Activated CD8-positive, alpha-beta memory T cell treated with anti-CD3 and anti-CD28 coated beads for 24 hours (primary cell): ENCODE results near the gene SLC22A31.

Source experiments
- DNase-seq: peaks from one replicate; pipeline ENCODE4 v3.0.0-alpha.2; 2020

SLC22A31 gene

DNA sequence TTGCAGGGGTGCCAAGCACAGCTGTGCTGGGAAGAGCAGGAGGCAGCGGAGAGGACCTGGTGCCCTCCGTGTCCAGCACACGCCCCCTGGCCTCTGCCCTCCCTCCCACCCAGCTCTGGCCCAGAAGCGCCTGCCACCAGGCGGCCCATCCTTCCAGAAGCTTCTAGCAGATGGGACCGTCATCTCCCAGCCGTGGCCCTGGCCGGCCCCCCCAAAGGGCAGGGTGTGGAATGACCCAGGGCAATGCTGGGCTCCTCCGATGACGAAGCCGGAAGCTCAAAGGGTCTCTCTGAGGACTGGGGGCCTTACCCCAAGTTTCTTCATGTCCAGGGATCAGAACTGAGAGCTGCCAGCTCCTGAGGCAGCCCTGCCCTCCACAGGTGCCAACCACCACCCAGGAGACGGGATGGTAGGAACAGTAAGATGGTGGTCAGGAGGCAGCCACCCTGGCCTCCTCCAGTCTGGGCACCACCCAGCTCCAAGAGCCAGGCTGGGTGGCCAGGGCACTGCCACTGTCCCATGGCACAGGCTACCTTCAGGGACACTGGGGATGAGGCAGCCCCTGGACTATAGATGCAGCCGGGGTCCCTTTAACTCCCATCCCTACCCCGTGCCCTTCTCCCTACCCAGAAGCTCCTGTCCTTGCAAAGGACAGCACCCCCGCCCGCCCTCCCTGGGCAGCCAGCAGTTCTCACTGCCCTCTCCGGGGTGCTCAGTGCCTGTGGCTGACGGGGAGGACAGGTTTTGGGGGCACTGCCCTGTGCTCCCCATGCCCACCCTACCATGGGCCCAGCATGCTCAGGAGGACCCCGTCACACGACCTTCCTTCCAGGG is 35.3 kb downstream of the SLC22A31 start:
- no peak for DNase-seq

DNA sequence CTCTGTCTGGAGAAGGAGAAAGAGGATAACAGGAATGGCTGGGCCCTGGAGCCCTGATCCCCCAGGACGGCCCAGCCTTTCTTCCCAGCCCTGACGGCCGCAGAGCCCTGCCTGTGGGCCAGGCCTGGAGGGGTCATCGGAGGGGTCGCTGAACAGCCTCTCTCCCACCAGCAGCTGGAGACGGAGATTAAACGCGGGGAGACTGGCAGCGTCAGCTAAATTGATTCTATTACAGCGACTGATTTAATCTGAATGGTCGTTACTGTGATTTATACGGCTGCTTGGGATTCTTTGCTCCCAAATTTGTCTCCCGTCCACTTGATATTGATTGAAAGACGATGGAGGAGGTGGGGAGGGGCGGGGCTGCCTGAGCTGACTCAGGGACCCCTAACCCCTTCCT is 35.9 kb downstream of the SLC22A31 start:
- no peak for DNase-seq

GRCh38 chr16:89163297-89163696 is 37.0 kb downstream of the SLC22A31 start:
- no peak for DNase-seq

DNA sequence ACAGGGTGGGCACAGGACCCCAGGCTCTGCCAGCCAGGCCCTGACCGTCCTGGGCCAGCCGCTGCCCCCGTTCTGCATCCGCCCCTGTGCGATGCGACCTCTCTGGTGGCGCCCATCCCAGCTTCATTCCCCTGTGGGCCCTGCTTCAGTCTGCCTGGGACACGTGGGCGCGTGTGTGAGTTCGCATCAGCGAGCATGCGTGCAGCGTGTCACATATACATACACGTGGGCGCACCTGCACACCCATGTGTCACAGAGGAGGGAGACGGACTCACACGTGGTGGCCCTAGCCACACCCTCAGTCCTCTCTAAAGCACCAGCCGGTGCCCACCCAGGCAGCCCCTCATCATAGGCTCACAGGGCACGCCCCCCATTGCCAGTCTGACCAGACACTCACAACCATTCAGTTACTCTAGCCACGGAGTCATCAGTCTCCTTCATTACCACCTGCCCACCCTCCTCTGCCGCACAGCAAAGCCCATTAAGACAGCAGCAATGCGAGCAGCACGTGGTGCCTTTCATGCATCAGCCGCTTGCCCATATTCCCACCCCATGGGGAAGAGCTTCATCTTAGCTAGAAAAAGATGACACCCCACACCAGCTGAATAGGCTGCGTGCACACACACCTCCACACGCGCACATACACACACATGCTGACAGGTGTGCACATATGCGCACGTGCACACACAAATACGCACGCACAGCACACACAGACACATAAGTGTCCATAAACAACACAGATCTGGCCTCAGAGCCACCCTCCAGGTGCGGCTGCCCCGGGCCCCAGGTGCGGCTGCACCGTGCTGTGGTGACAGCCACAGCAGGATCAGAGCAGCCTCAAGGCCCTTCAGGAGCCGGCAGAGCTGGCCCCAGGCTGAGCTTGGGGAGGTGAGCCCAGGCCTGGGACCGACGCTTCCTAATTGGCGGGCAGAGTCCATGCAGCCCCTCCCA is 38.3 kb downstream of the SLC22A31 start:
- no peak for DNase-seq

DNA sequence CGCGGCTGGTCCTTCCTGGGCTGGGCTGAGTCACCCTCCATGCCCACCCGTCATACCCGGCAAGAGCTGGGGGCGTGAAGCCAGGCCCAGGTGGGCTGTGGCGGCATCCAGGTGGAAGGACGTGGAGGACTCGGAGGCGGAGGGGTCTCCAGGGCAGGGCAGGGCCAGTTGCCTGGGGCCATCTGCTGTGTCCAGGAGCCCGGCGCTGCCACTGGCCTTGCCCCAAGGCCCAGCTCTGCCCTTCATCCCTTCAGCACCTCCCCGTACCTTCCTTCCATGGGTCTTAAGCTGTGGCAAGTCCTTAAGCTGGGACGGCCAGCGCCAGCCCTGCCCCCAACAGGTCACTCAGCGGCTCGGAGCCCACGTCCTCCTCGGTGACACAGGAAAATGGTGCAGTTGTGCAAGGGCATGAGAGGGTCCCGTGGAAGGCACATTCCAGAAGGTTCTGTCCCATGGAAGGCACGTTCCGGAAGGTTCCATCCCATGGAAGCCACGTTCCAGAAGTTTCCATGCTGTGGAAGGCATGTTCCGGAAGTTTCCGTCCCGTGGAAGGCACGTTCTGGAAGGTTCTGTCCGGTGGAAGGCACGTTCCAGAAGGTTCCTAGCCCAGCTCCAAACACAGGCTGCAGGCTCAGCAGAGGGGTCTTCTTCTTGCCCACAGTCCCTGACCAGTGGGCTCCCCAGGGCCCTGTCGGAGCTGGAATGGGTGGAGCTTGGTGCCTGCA is 39.2 kb downstream of the SLC22A31 start:
- DNase-seq, result no peak

DNA sequence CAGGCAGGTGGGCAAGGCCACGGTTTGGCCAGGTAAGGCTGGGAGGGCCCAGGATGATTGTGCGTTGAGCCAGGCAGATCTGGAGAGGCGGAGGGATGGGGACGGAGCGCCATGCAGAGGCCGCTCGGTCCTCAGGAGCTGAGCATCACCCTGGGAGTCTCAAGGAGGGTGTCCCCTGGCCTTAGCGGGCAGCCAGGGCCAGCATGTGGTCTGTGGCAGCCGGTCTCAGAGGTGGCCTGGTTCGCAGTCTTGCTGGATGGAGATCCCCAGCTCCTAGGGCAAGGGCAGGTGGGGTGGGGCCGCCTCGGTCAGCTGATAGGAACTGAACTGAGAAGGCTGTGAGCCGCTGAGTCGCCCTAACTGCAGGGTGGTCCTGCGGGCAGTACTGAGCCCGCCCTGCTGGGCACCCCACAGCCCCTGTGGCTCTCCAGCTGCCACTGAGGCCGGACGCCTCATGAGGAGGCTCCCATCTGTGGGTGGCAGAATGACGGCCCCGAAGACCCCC is 40.4 kb downstream of the SLC22A31 start:
- DNase-seq, result no peak

GRCh38 chr16:89159066-89159849 is 41.1 kb downstream of the SLC22A31 start:
- DNase-seq, result no peak

DNA sequence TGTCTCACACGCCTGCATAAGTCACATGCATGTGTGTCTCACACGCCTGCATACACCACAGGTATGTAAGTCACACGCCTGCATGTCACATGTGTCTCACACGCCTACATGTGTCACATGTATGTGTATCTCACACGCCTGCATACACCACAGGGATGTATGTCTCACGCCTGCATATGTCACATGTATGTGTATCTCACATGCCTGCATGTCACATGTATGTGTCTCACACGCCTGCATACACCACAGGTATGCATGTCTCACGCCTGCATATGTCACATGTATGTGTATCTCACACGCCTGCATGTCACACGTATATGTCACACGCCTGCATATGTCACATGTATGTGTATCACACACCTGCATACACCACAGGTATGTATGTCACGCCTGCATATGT is 42.6 kb downstream of the SLC22A31 start:
- DNase-seq, result no peak

DNA sequence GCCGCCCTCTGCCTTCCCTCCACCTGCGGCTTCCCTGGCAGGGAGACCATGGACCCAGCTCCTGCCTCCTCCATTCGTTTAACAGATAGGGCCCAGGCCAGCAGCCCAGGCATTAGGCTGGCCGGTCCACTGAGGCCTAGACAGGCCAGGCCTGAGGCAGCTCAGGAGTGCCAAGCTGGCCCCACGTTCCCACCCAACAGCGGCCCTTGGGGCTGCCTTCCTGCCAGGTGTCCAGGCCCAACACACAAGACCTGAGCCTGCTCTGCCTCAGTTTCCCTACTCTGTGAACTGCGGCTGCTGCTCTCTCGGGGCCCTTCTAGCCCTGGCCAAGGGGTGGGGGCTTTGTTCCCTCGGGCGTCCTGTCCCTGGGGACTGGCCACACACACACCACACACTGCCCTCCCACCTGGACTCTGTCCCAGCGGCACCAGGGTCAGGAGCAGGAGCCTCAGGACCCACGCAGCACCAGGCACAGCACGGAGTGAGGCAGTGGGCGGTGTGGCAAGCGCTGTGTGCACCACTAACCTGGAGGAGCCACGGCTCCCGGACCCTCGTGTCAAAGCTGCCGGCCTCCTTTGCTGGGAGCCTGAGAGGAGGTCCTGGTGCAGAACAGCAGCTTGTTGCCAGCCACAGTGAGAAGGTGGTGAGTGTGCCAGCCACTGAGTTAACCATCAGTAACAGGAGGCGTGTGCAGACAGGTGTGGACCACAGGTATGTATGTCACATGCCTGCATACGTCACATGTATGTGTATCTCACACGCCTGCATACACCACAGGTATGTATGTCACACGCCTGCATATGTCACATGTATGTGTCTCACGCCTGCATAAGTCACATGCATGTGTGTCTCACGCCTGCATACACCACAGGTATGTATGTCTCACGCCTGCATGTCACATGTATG is 43.3 kb downstream of the SLC22A31 start:
- no peak for DNase-seq

DNA sequence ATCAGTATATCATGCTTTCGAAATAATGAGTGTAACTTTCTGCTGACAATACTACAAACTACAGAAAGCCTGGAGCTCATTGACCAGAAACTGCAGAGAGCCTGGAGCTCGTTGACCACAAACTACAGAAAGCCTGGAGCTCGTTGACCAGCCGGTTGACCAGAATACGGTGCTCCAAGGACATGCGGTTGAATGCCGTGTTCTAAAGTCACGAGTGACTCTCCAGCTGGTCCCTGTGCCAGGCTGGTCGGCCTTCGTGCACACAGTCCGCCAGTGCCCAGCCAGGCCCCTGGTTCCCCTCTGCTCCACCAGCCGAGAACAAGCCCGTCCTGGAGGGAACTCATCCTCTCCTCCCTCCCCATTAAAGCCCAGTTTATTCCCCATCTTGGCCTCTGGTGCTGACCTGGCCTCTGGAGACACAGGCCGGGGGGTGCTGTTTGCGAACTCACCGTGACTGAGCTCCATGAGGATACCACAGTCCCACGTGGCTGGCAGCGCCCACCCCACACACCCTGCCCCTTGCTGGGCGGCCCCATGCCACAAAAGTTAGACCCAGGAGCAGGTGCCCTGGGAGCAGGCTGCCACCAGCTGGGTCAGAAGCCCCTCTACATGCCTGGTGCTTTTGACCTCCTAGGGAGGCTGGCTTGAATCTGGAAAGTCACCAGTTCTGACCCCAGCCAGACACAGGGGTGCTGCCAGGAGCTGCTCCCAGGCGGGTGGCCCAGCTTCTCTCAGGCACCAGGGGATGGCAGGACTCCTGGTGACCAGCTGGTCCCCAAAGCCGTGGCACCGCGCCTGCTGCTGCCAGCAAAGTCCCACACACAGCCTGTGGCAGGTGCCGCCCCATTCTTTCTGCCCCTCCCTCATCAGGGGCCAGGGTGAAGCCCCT is 44.2 kb downstream of the SLC22A31 start:
- no peak for DNase-seq

DNA sequence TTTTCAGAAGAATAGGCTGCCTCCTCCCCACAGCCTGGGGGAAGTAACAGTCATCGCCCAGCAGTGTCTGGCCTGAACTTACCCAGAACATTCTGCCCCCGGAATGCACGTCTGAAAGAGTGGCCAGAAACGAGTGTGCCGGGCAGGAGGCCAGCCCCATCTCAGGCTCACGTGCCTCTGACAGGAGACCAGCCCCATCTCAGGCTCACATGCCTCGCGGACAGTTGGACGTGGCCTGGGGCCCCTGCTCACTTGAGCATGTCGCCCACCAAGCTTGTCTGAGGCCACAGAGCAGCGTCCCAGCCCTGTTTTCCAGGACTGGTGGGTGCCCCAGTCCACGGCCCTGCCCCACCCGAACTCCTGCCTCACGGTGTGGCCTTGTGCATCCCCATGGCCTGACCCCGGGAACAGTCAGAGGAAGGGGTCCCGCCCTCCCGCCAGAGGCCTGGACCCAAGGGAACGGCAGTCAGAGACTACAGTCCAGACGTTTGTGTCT is 45.1 kb downstream of the SLC22A31 start:
- no peak for DNase-seq

DNA sequence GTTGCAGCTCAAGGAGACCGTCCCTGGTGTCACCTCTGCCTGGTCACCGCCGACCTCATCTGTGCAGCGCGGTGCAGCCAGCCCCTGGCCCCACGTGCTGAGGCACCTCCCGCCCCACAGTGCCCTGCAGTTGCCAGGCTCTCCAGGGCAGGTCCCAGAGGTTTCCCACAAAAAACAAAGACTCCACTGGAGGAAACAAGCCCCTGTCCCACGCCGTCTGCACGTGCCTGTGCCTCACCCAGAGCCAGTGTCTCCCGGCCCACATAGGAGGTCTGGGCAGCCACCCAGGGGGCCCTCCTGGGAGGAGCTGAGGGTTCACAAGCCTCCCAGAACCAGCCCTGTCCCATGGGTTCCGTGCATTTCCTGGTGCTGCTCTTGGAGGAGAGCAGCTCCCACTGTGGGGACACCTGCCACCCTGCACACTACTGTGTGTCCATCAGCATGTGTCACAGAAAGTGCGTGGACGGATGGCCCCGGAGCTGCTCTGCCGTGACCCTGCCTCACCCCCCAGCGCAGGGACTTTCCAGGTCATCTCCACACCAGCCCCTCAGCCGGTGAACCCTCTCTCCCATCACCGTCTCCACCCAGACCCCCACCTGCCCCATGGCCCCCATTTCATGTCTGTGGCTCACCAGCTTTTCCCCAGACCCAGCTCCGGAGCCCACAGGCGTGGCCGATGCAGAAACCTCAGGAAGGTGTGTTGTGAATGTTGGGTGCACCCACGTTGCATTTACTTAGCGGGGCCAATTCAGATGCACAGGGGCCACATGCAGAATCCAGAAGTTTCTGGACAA is 45.8 kb downstream of the SLC22A31 start:
- no peak for DNase-seq

DNA sequence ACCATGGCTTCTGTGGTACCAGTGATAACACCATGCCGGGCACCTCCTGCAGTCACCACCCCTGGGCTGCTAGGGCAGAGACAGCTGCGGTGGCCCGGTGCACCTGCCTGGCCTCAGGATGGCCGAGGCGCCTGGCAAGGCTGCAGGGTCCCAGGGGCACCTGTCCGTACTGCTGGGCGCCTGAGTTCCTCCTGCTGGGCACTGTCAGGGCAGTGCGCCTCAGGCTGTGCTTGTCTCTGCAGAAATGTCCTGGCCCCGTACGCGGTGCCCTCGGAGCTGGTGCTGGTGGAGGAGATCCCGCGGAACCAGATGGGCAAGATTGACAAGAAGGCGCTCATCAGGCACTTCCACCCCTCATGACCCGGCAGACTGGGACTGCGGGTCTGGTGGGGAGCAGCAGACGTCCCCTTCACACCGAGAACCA is 46.5 kb downstream of the SLC22A31 start:
- no peak for DNase-seq

GRCh38 chr16:89152831-89153700 is 47.3 kb downstream of the SLC22A31 start:
- DNase-seq, result no peak

DNA sequence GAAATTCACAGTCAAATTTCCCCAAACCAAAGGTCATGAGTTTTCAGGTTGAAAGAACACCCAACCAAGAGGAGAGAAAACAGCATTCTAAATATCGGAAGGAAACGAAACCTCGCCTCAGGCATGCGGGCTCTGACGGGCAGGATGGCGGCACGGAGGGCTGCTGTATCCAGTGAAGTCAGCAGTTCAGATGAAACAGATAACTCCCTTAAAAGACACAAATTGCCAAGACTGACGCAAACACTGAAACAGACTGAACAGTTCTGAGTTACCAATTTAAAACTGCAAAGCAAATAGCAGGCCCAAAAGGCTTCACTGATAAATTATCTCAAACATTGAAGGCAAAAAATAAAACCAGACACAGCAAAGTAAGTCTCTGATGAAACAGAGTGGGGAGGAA is 49.4 kb downstream of the SLC22A31 start:
- no peak for DNase-seq

- DNase-seq, result no peak
These were observed 50.1 kb downstream of the SLC22A31 start for GRCh38 chr16:89150090-89150835.

GRCh38 chr16:89149386-89149785 is 51.0 kb downstream of the SLC22A31 start:
- no peak for DNase-seq
